Activated CD8-positive, alpha-beta memory T cell treated with anti-CD3 and anti-CD28 coated beads for 48 hours (primary cell): ENCODE measurements around the gene IGSF21.

Source experiments
- DNase-seq, 3 experiments: peaks; one replicate each; pipeline ENCODE4 v3.0.0-alpha.2; 2020; ENCODE audit warnings: low read depth in 2 of 3, low spot score in 2 of 3

IGSF21 gene

GRCh38 chr1:18256282-18257235 lies 149.0 kb downstream of the IGSF21 start:
- no peak for DNase-seq

GRCh38 chr1:18257778-18258177 lies 150.2 kb downstream of the IGSF21 start:
- no peak for DNase-seq

GRCh38 chr1:18261891-18262290 lies 154.3 kb downstream of the IGSF21 start:
- no peak for DNase-seq

GRCh38 chr1:18262726-18263125 lies 155.1 kb downstream of the IGSF21 start:
- DNase-seq = no peak

GRCh38 chr1:18263547-18264120 lies 156.0 kb downstream of the IGSF21 start:
- no peak for DNase-seq

- no peak for DNase-seq
These were observed 156.9 kb downstream of the IGSF21 start for GRCh38 chr1:18264450-18265039.

GRCh38 chr1:18265641-18266040 lies 158.0 kb downstream of the IGSF21 start:
- no peak for DNase-seq

GRCh38 chr1:18266391-18266790 lies 158.8 kb downstream of the IGSF21 start:
- no peak for DNase-seq

GRCh38 chr1:18271336-18271735 lies 163.7 kb downstream of the IGSF21 start:
- no peak for DNase-seq

GRCh38 chr1:18278946-18279345 lies 171.3 kb downstream of the IGSF21 start:
- no peak for DNase-seq

- no peak for DNase-seq
These were observed 171.9 kb downstream of the IGSF21 start for GRCh38 chr1:18279351-18280074.

GRCh38 chr1:18280956-18281355 lies 173.4 kb downstream of the IGSF21 start:
- DNase-seq = no peak

- DNase-seq = no peak
These were observed 175.4 kb downstream of the IGSF21 start for GRCh38 chr1:18282851-18283600.

- DNase-seq = no peak
These were observed 176.2 kb downstream of the IGSF21 start for GRCh38 chr1:18283601-18284385.

- no peak for DNase-seq
These were observed 177.4 kb downstream of the IGSF21 start for GRCh38 chr1:18284805-18285537.

GRCh38 chr1:18285538-18285924 lies 177.9 kb downstream of the IGSF21 start:
- no peak for DNase-seq

GRCh38 chr1:18288722-18289121 lies 181.1 kb downstream of the IGSF21 start:
- DNase-seq = no peak

GRCh38 chr1:18289597-18289996 lies 182.0 kb downstream of the IGSF21 start:
- no peak for DNase-seq

- no peak for DNase-seq
These were observed 183.3 kb downstream of the IGSF21 start for GRCh38 chr1:18290740-18291412.
